PC-3 (cell line): Measurements from ENCODE around the gene DRC3.

Experiments
- CTCF ChIP-seq: fragments of 300-600 bp; sonication (generic); conservative IDR thresholded peaks from 2 replicates; pipeline ENCODE4 v1.5.1; 2017; ENCODE audit warnings: antibody characterized with exemption, low read depth, mild to moderate bottlenecking, low read length
- EZH2 ChIP-seq: fragments of 300-600 bp; sonication (generic); IDR thresholded peaks from one replicate; pipeline ENCODE4 v1.6.1; 2017; ENCODE audit warnings: antibody characterized with exemption, mild to moderate bottlenecking, low read length; ENCODE audit not compliant: unreplicated experiment

GRCh38 chr17:18000030-18000408 lies 27.4 kb downstream of the DRC3 start:
- TF ChIP-seq CTCF (no peak), EZH2 (no peak)
